Measurements from ENCODE around the gene UTP14A. TPM values are rescaled to one million over a fixed set of nuclear protein-coding genes. Genes with fewer than 3 reads are reported as not detected.

Gene UTP14A
- polyA plus RNA-seq, 4 donors, result 4.7 to 18.5 (median 11.0) TPM

GRCh38 chrX:129908636-129909035 is 2.7 kb downstream of the UTP14A start:
- H3K9me3 ChIP-seq (ENCODE audit: control insufficient read depth in 2 of 2, insufficient read depth in 1 of 2, low read depth in 1 of 2, low read length in 1 of 2), result no peaks in the 10 kb centered on the region
- peaks cover 0 to 4% (median 0%) of the 10 kb centered on the region in 3 donors for H3K4me1 ChIP-seq (ENCODE audit: control insufficient read depth in 3 of 3, insufficient read depth in 2 of 3, low read depth in 1 of 3, low read length in 2 of 3)
- WGBS, 3 donors, result 78 to 89% (median 80%) methylated on average over 2 of the region's 2 CpGs
- peaks cover 0 to 7% (median 0%) of the 10 kb centered on the region in 3 donors for H3K36me3 ChIP-seq (ENCODE audit: control insufficient read depth in 3 of 3, insufficient read depth in 2 of 3, low read depth in 1 of 3, low read length in 3 of 3)
- no peak for DNase-seq
- H3K4me3 ChIP-seq (ENCODE audit: low read depth in 1 of 3, low read length in 3 of 3), result no peak overlapping the region
- no peaks in the 10 kb centered on the region for H3K27me3 ChIP-seq (ENCODE audit: control insufficient read depth in 3 of 3, insufficient read depth in 3 of 3, low read length in 3 of 3)
- no peak for FAIRE-seq
- H3K27ac ChIP-seq (ENCODE audit: low read depth in 1 of 3, low read length in 2 of 3), result no peak overlapping the region

- Histone ChIP-seq H3K9me3 (ENCODE audit: control insufficient read depth in 2 of 2, insufficient read depth in 1 of 2, low read depth in 1 of 2, low read length in 1 of 2) (no peaks in the 10 kb centered on the region), H3K27ac (ENCODE audit: low read depth in 1 of 3, low read length in 2 of 3) (no peak overlapping the region), H3K36me3 (ENCODE audit: control insufficient read depth in 3 of 3, insufficient read depth in 2 of 3, low read depth in 1 of 3, low read length in 3 of 3) (peaks cover 0 to 45% (median 10%) of the 10 kb centered on the region in 3 donors), H3K4me3 (ENCODE audit: low read depth in 1 of 3, low read length in 3 of 3) (no peak overlapping the region), H3K27me3 (ENCODE audit: control insufficient read depth in 3 of 3, insufficient read depth in 3 of 3, low read length in 3 of 3) (no peaks in the 10 kb centered on the region), H3K4me1 (ENCODE audit: control insufficient read depth in 3 of 3, insufficient read depth in 2 of 3, low read depth in 1 of 3, low read length in 2 of 3) (no peaks in the 10 kb centered on the region)
- WGBS, 3 donors, result 27 to 40% (median 38%) methylated on average over 12 to 14 of the region's 15 CpGs
- FAIRE-seq (no peak), DNase-seq (peak; percentile 68 to 74)
Observed at GRCh38 chrX:129925305-129926092, 19.5 kb downstream of the UTP14A start.

DNA sequence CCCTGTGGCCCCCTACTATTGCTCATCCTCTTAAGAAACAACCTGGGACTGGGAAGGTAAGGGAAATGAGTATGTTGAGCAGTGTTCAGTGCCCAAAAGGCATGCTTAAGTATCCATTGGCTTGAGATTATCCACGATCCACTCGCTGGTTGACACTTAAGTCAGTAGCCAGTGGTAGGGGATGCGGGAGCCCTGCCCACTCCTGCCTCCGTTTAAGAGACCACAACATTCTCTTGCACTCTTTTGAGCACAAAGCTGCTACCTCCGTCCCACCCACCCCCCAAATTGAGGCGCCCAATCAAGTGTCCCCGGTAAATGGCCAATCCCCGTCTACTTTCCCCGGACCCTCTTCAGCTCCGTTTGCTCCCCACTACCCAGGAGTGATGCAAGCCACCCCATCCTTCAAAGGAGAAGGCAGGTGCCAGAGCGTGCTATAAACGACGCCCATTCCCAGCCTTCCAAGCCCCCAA is 25.0 kb downstream of the UTP14A start:
- DNase-seq, result peak in 1 of 2 donors; percentile 10
- H3K27me3 ChIP-seq (ENCODE audit: control insufficient read depth in 3 of 3, insufficient read depth in 3 of 3, low read length in 3 of 3), result peaks cover 0 to 14% (median 0%) of the 10 kb centered on the region in 3 donors
- peaks cover 0 to 15% (median 0%) of the 10 kb centered on the region in 3 donors for H3K36me3 ChIP-seq (ENCODE audit: control insufficient read depth in 3 of 3, insufficient read depth in 2 of 3, low read depth in 1 of 3, low read length in 3 of 3)
- H3K27ac ChIP-seq (ENCODE audit: low read depth in 1 of 3, low read length in 2 of 3), result peak overlapping the region; percentile 46 to 82 (median 77)
- H3K9me3 ChIP-seq (ENCODE audit: control insufficient read depth in 2 of 2, insufficient read depth in 1 of 2, low read depth in 1 of 2, low read length in 1 of 2), result no peaks in the 10 kb centered on the region
- H3K4me3 ChIP-seq (ENCODE audit: low read depth in 1 of 3, low read length in 3 of 3), result peak overlapping the region in 2 of 3 donors; percentile 59 to 66
- FAIRE-seq, result no peak
- no peaks in the 10 kb centered on the region for H3K4me1 ChIP-seq (ENCODE audit: control insufficient read depth in 3 of 3, insufficient read depth in 2 of 3, low read depth in 1 of 3, low read length in 2 of 3)
- 11 to 35% (median 21%) methylated on average over 13 of the region's 13 CpGs for WGBS, 3 donors

DNA sequence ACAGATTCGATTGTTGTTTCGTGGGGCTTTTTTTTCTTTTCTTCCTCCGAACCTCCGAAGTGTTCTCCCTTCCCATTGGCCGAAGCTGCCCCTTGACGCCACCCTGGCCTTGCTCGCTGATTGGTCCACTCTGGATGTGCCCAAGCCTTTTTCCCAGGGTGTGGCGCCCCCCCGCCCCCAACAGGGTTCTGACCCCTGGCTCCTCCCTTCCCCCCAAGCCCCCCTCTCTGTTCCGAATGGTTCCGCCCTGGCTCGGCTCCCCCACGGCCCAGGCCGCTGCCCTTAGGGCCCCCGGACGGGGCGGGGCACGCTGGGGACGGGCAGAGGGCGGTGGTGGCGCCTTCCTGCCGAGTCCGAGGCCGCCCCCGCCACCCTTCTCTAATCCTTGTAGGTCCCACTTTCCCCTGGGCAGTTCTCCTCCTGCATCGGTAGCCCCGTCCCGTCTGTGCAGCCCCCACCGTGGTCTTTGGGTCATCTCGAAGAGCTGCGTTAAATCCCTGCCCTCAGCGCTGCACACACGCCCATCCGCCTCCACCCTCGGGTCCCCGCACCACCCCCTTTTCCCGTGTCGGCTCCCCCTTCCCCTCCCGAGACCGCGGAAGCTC is 25.5 kb downstream of the UTP14A start:
- Histone ChIP-seq H3K4me3 (ENCODE audit: low read depth in 1 of 3, low read length in 3 of 3) (peak overlapping the region; percentile 46 to 66 (median 59)), H3K27me3 (ENCODE audit: control insufficient read depth in 3 of 3, insufficient read depth in 3 of 3, low read length in 3 of 3) (peaks cover 0 to 14% (median 0%) of the 10 kb centered on the region in 3 donors), H3K4me1 (ENCODE audit: control insufficient read depth in 3 of 3, insufficient read depth in 2 of 3, low read depth in 1 of 3, low read length in 2 of 3) (no peaks in the 10 kb centered on the region), H3K27ac (ENCODE audit: low read depth in 1 of 3, low read length in 2 of 3) (peak overlapping the region; percentile 78 to 95 (median 93)), H3K9me3 (ENCODE audit: control insufficient read depth in 2 of 2, insufficient read depth in 1 of 2, low read depth in 1 of 2, low read length in 1 of 2) (no peaks in the 10 kb centered on the region), H3K36me3 (ENCODE audit: control insufficient read depth in 3 of 3, insufficient read depth in 2 of 3, low read depth in 1 of 3, low read length in 3 of 3) (peaks cover 0 to 13% (median 0%) of the 10 kb centered on the region in 3 donors)
- peak; percentile 90 for DNase-seq
- 1 to 35% (median 15%) methylated on average over 16 to 41 of the region's 41 CpGs for WGBS, 3 donors
- FAIRE-seq, result no peak

DNA sequence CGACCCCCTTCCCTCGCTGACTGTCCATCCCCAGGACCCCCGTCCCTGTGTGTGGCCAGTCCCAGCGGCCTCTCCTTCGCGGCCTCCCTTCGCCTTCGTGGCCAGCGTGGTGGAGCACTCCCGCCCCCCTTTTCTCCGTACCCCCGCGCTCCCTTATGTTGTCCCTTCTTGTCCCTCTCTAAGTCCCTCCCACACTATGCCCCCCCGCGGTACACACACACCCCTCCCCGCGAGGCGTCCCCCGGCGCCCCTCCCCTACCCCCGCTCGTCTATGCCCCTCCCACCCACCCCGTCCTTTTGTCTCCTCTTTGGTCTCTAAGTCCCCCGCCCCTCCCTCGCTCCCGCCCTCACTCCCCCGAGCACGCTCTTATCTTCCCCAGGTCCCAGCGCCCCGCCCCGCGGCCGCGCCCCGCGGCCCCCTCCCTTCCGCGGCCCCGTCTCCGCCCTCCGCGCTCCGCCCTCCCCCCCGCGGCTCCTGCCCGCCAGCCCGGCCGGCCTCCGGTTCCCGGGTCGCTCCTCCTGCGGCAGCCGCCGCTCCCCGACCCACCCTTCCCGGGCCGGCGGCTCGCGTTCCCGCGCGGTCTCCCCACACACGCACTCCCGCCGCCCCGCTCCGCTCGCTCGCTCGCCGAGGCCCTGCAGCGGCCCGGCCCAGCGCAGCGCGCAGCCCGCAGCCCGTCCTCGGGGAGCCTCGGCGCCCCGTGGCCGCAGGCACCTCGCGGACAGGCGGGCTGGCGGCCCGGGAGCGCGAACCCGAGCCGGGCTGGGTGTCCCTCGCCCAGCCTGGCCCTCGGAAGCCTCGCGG is 26.3 kb downstream of the UTP14A start:
- H3K4me1 ChIP-seq (ENCODE audit: control insufficient read depth in 3 of 3, insufficient read depth in 2 of 3, low read depth in 1 of 3, low read length in 2 of 3), result peaks cover 0 to 7% (median 0%) of the 10 kb centered on the region in 3 donors
- no peaks in the 10 kb centered on the region for H3K9me3 ChIP-seq (ENCODE audit: control insufficient read depth in 2 of 2, insufficient read depth in 1 of 2, low read depth in 1 of 2, low read length in 1 of 2)
- 1 to 34% (median 3%) methylated on average over 6 to 97 of the region's 97 CpGs for WGBS, 3 donors
- H3K27ac ChIP-seq (ENCODE audit: low read depth in 1 of 3, low read length in 2 of 3), result peak overlapping the region; percentile 80 to 95 (median 93)
- peaks cover 0 to 14% (median 0%) of the 10 kb centered on the region in 3 donors for H3K27me3 ChIP-seq (ENCODE audit: control insufficient read depth in 3 of 3, insufficient read depth in 3 of 3, low read length in 3 of 3)
- DNase-seq (peak; percentile 86 to 90), FAIRE-seq (no peak)
- H3K36me3 ChIP-seq (ENCODE audit: control insufficient read depth in 3 of 3, insufficient read depth in 2 of 3, low read depth in 1 of 3, low read length in 3 of 3), result peaks cover 0 to 13% (median 0%) of the 10 kb centered on the region in 3 donors
- peak overlapping the region; percentile 46 to 66 (median 66) for H3K4me3 ChIP-seq (ENCODE audit: low read depth in 1 of 3, low read length in 3 of 3)

- DNase-seq (peak in 1 of 2 donors; percentile 29), FAIRE-seq (no peak)
- Histone ChIP-seq H3K27me3 (ENCODE audit: control insufficient read depth in 3 of 3, insufficient read depth in 3 of 3, low read length in 3 of 3) (peaks cover 0 to 14% (median 0%) of the 10 kb centered on the region in 3 donors), H3K4me1 (ENCODE audit: control insufficient read depth in 3 of 3, insufficient read depth in 2 of 3, low read depth in 1 of 3, low read length in 2 of 3) (peaks cover 0 to 7% (median 0%) of the 10 kb centered on the region in 3 donors), H3K9me3 (ENCODE audit: control insufficient read depth in 2 of 2, insufficient read depth in 1 of 2, low read depth in 1 of 2, low read length in 1 of 2) (no peaks in the 10 kb centered on the region), H3K36me3 (ENCODE audit: control insufficient read depth in 3 of 3, insufficient read depth in 2 of 3, low read depth in 1 of 3, low read length in 3 of 3) (peaks cover 0 to 8% (median 0%) of the 10 kb centered on the region in 3 donors), H3K4me3 (ENCODE audit: low read depth in 1 of 3, low read length in 3 of 3) (peak overlapping the region in 2 of 3 donors; percentile 18 to 66), H3K27ac (ENCODE audit: low read depth in 1 of 3, low read length in 2 of 3) (peak overlapping the region in 2 of 3 donors; percentile 65 to 80)
- WGBS, 3 donors, result 6 to 48% (median 11%) methylated on average over 18 to 47 of the region's 47 CpGs
Observed at GRCh38 chrX:129932821-129933321, 26.9 kb downstream of the UTP14A start.

- WGBS, 3 donors, result 27 to 56% (median 52%) methylated on average over 7 of the region's 7 CpGs
- Histone ChIP-seq H3K27ac (ENCODE audit: low read depth in 1 of 3, low read length in 2 of 3) (no peak overlapping the region), H3K9me3 (ENCODE audit: control insufficient read depth in 2 of 2, insufficient read depth in 1 of 2, low read depth in 1 of 2, low read length in 1 of 2) (no peaks in the 10 kb centered on the region), H3K36me3 (ENCODE audit: control insufficient read depth in 3 of 3, insufficient read depth in 2 of 3, low read depth in 1 of 3, low read length in 3 of 3) (peaks cover 0 to 6% (median 0%) of the 10 kb centered on the region in 3 donors), H3K27me3 (ENCODE audit: control insufficient read depth in 3 of 3, insufficient read depth in 3 of 3, low read length in 3 of 3) (peaks cover 0 to 14% (median 0%) of the 10 kb centered on the region in 3 donors), H3K4me1 (ENCODE audit: control insufficient read depth in 3 of 3, insufficient read depth in 2 of 3, low read depth in 1 of 3, low read length in 2 of 3) (peaks cover 0 to 7% (median 0%) of the 10 kb centered on the region in 3 donors), H3K4me3 (ENCODE audit: low read depth in 1 of 3, low read length in 3 of 3) (no peak overlapping the region)
- FAIRE-seq (no peak), DNase-seq (peak; percentile 12 to 17)
Observed at GRCh38 chrX:129933700-129934099, 27.7 kb downstream of the UTP14A start.

Measured in small intestine (tissue), 7 donors.